NT2/D1 (cell line): Measurements from ENCODE around the gene ZNF710.
"Not testable (repeated sequence)": the region's sequence is repeated elsewhere in the genome, so short reads cannot be mapped to it uniquely, and the experiment has no call there.

Source experiments
- DNase-seq: peaks from one replicate; pipeline ENCODE4 v3.0.0-alpha.2; 2011; ENCODE audit warnings: low read depth, low spot score
- H3K27me3 ChIP-seq: 2 replicates; pipeline ENCODE4 v1.6.0; 2011; ENCODE audit warnings: mild to moderate bottlenecking; ENCODE audit not compliant: insufficient read length, insufficient read depth
- H3K36me3 ChIP-seq: 2 replicates; pipeline ENCODE4 v1.6.1; 2011; ENCODE audit warnings: mild to moderate bottlenecking, low read length, mixed read lengths; ENCODE audit not compliant: insufficient read depth, insufficient read length
- H3K4me1 ChIP-seq: 2 replicates; pipeline ENCODE4 v1.5.1; 2011; ENCODE audit not compliant: insufficient read depth, insufficient read length
- H3K4me3 ChIP-seq: 2 replicates; pipeline ENCODE4 v1.5.1; 2011; ENCODE audit warnings: low read depth; ENCODE audit not compliant: insufficient read length
- H3K9ac ChIP-seq: 2 replicates; pipeline ENCODE4 v1.6.0; 2011; ENCODE audit warnings: low read depth; ENCODE audit not compliant: insufficient read length
- H3K9me3 ChIP-seq: 2 replicates; pipeline ENCODE4 v1.5.1; 2011; ENCODE audit warnings: mild to moderate bottlenecking, low read length; ENCODE audit not compliant: insufficient read depth
- SUZ12 ChIP-seq: IDR thresholded peaks from 2 replicates; pipeline ENCODE4 v1.6.1; 2011; ENCODE audit not compliant: insufficient read length, insufficient read depth; ENCODE audit errors: extremely low read depth
- YY1 ChIP-seq: IDR thresholded peaks from 2 replicates; pipeline ENCODE4 v1.6.1; 2011; ENCODE audit not compliant: insufficient read length, insufficient read depth
- ZNF274 ChIP-seq: IDR thresholded peaks from 2 replicates; pipeline ENCODE4 v1.6.1; 2011; ENCODE audit warnings: mild to moderate bottlenecking, low read depth, low read length

Gene ZNF710

GRCh38 chr15:90001062-90001682 lies at the start of gene ZNF710:
Gene ZNF710, plus strand, starts transcription at chr15:90001324. Its CDS starts 65,814 bp downstream, at chr15:90067138.
- Histone ChIP-seq H3K4me1 (peaks cover 16% of the 10 kb centered on the region), H3K4me3 (peak within 1 kb of the TSS; percentile 50), H3K9me3 (no peaks in the 10 kb centered on the region), H3K36me3 (peaks cover 4% of the 10 kb centered on the region), H3K27me3 (peaks cover 4% of the 10 kb centered on the region), H3K9ac (peak within 1 kb of the TSS; percentile 91)
- no peak for TF ChIP-seq ZNF274
- TF ChIP-seq SUZ12 = no peak
- no peak for TF ChIP-seq YY1
- no peak for DNase-seq

- TF ChIP-seq YY1 = no peak
- no peak for TF ChIP-seq ZNF274
- TF ChIP-seq SUZ12 = no peak
- Histone ChIP-seq H3K4me1 (no peaks in the 10 kb centered on the region), H3K27me3 (no peaks in the 10 kb centered on the region), H3K4me3 (no peak overlapping the region), H3K9ac (no peak overlapping the region), H3K36me3 (no peaks in the 10 kb centered on the region), H3K9me3 (no peaks in the 10 kb centered on the region)
- no peak for DNase-seq
Observed at GRCh38 chr15:89954541-89954940, 46.6 kb upstream of the ZNF710 start.

- DNase-seq, H3K9ac ChIP-seq, H3K4me3 ChIP-seq, H3K4me1 ChIP-seq, H3K27me3 ChIP-seq, H3K36me3 ChIP-seq, H3K9me3 ChIP-seq: not testable (repeated sequence)
Observed at GRCh38 chr15:89955449-89955998, 45.6 kb upstream of the ZNF710 start.

- no peak for DNase-seq
- H3K9ac ChIP-seq = no peak overlapping the region
- no peak overlapping the region for H3K4me3 ChIP-seq
- TF ChIP-seq YY1 = no peak
- no peak for TF ChIP-seq ZNF274
- no peak for TF ChIP-seq SUZ12
- H3K27me3 ChIP-seq = no peaks in the 10 kb centered on the region
- H3K4me1 ChIP-seq = no peaks in the 10 kb centered on the region
- no peaks in the 10 kb centered on the region for H3K36me3 ChIP-seq
- no peaks in the 10 kb centered on the region for H3K9me3 ChIP-seq
Observed at GRCh38 chr15:89958107-89958805, 42.9 kb upstream of the ZNF710 start.

- Histone ChIP-seq H3K36me3 (no peaks in the 10 kb centered on the region), H3K4me1 (no peaks in the 10 kb centered on the region), H3K27me3 (no peaks in the 10 kb centered on the region), H3K9ac (no peak overlapping the region), H3K9me3 (no peaks in the 10 kb centered on the region), H3K4me3 (no peak overlapping the region)
- DNase-seq = no peak
- TF ChIP-seq SUZ12 = no peak
- TF ChIP-seq ZNF274 = no peak
- TF ChIP-seq YY1 = no peak
Observed at GRCh38 chr15:89963301-89964231, 37.6 kb upstream of the ZNF710 start.

- DNase-seq = no peak
Observed at GRCh38 chr15:89964232-89964954, 36.7 kb upstream of the ZNF710 start.

More at GRCh38 chr15:89964232-89964954, 36.7 kb upstream of the ZNF710 start:
- H3K9ac ChIP-seq = no peak overlapping the region
- no peaks in the 10 kb centered on the region for H3K4me1 ChIP-seq
- H3K4me3 ChIP-seq = no peak overlapping the region
- no peaks in the 10 kb centered on the region for H3K36me3 ChIP-seq
- H3K27me3 ChIP-seq = no peaks in the 10 kb centered on the region
- H3K9me3 ChIP-seq = no peaks in the 10 kb centered on the region
- TF ChIP-seq SUZ12 (no peak), ZNF274 (no peak), YY1 (no peak)
